GM21515 (cell line): Measurements from ENCODE around the gene AGBL1.
"Not testable (repeated sequence)": the region's sequence is repeated elsewhere in the genome, so short reads cannot be mapped to it uniquely, and the experiment has no call there.

ENCODE experiments used
- ATAC-seq: cut with Tn5 transposase; IDR thresholded peaks from one replicate; pipeline ENCODE4 v1.9.1; 2021; ENCODE audit not compliant: unreplicated experiment

AGBL1 gene

GRCh38 chr15:86384186-86384585 lies 304.5 kb downstream of the AGBL1 start:
- ATAC-seq = no peak

- no peak for ATAC-seq
Measured at GRCh38 chr15:86392296-86392695, 312.6 kb downstream of the AGBL1 start.

- ATAC-seq = no peak
Measured at GRCh38 chr15:86392874-86393273, 313.2 kb downstream of the AGBL1 start.

GRCh38 chr15:86394866-86395265 lies 315.2 kb downstream of the AGBL1 start:
- no peak for ATAC-seq

GRCh38 chr15:86399041-86399954 lies 319.6 kb downstream of the AGBL1 start:
- no peak for ATAC-seq

GRCh38 chr15:86403221-86403620 lies 323.6 kb downstream of the AGBL1 start:
- no peak for ATAC-seq

GRCh38 chr15:86403914-86404583 lies 324.4 kb downstream of the AGBL1 start:
- no peak for ATAC-seq

GRCh38 chr15:86408261-86408660 lies 328.6 kb downstream of the AGBL1 start:
- no peak for ATAC-seq

- no peak for ATAC-seq
Measured at GRCh38 chr15:86411916-86412315, 332.2 kb downstream of the AGBL1 start.

- ATAC-seq = no peak
Measured at GRCh38 chr15:86413191-86413590, 333.5 kb downstream of the AGBL1 start.

GRCh38 chr15:86425746-86426145 lies 346.1 kb downstream of the AGBL1 start:
- no peak for ATAC-seq

GRCh38 chr15:86432861-86433260 lies 353.2 kb downstream of the AGBL1 start:
- no peak for ATAC-seq

GRCh38 chr15:86433983-86434382 lies 354.3 kb downstream of the AGBL1 start:
- no peak for ATAC-seq

- no peak for ATAC-seq
Measured at GRCh38 chr15:86439614-86440013, 359.9 kb downstream of the AGBL1 start.

- no peak for ATAC-seq
Measured at GRCh38 chr15:86444527-86444926, 364.9 kb downstream of the AGBL1 start.

- ATAC-seq = no peak
Measured at GRCh38 chr15:86445579-86446252, 366.0 kb downstream of the AGBL1 start.

- ATAC-seq = no peak
Measured at GRCh38 chr15:86446253-86446640, 366.6 kb downstream of the AGBL1 start.

GRCh38 chr15:86465470-86466039 lies 385.9 kb downstream of the AGBL1 start:
- ATAC-seq = not testable (repeated sequence)

GRCh38 chr15:86481720-86482119 lies 402.0 kb downstream of the AGBL1 start:
- ATAC-seq = no peak

GRCh38 chr15:86483936-86484335 lies 404.3 kb downstream of the AGBL1 start:
- ATAC-seq = no peak

- ATAC-seq = no peak
Measured at GRCh38 chr15:86488046-86488445, 408.4 kb downstream of the AGBL1 start.
